Uterus (tissue), 2 donors: ENCODE results near the gene PML.

Source experiments
- POLR2A ChIP-seq, 2 donors: fragments of 450-650 bp; IDR thresholded peaks; one replicate each; pipeline ENCODE4 v1.6.1; 2016; ENCODE audit warnings: antibody characterized with exemption in 2 of 2, mild to moderate bottlenecking in 1 of 2, moderate library complexity in 1 of 2
- TF ChIP-seq, protein P1 (sequence below), 4 experiments: fragments of 200-600 bp in 2 of 4; fragments of 450-650 bp in 2 of 4; sonication (generic) in 2 of 4; IDR thresholded peaks; one replicate each; pipeline ENCODE4 v1.5.1; 2016 to 2019; ENCODE audit warnings: antibody characterized with exemption in 4 of 4, mild to moderate bottlenecking in 2 of 4, moderate library complexity in 1 of 4

DNA sequence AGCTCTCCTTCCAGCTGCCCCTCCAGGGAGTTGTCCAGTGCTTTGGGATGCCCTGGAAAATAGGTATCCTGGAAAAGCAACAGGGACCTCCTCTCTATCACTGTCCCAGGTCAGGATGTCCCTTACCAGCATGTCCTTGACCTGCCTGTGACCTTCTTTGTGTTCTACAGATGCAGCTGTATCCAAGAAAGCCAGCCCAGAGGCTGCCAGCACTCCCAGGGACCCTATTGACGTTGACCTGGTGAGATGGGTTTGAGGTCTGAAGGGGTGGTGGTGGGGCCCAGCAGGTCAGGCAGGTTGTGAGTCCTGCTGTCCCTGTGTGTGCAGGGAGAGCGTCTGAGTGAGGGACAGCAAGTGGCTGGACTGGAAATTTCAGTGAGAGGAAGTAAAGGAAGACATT, 30.2 kb downstream of the PML start:
- TF ChIP-seq, protein P1, sequence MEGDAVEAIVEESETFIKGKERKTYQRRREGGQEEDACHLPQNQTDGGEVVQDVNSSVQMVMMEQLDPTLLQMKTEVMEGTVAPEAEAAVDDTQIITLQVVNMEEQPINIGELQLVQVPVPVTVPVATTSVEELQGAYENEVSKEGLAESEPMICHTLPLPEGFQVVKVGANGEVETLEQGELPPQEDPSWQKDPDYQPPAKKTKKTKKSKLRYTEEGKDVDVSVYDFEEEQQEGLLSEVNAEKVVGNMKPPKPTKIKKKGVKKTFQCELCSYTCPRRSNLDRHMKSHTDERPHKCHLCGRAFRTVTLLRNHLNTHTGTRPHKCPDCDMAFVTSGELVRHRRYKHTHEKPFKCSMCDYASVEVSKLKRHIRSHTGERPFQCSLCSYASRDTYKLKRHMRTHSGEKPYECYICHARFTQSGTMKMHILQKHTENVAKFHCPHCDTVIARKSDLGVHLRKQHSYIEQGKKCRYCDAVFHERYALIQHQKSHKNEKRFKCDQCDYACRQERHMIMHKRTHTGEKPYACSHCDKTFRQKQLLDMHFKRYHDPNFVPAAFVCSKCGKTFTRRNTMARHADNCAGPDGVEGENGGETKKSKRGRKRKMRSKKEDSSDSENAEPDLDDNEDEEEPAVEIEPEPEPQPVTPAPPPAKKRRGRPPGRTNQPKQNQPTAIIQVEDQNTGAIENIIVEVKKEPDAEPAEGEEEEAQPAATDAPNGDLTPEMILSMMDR (IDR thresholded peaks at IDR 0.05), result no peak
- TF ChIP-seq POLR2A (IDR thresholded peaks at IDR 0.05), result no peak
